Measurements from ENCODE around the gene FAM181A.

FAM181A gene

DNA sequence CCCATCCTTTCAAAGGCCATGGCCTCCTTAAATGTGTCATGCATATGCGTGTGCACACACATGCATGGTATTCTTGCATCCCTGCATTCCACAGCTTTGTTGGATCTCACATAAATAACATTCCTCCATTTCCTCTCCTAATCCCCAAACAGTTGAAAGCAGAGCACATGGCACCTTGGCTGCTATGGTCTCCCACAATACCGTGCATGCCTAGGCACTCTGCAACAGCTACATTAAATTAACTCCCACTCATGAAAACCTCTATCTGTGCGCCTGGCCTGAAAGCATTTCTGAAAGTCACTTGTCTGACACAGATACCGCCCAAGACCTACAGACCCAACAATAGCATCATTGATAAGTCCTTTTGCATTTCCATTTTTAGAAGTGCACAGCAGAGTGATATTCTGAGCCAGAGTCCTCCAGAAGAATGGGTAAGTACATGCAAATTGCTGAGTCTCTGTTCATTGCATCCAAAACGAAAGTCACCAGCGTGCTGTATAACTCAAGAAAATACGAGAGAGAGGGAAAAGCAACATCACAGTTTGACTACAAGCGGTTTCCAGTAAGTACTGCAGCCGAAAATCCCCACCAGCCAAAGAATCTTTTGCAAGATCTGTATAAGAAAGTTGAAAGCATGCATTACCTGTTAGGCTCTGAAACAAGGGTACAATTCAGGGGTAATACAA, 48.8 kb downstream of the FAM181A start:
- no peak for DNase-seq (ENCODE audit: low read depth in 1 of 2, low spot score in 1 of 2)
- Histone ChIP-seq H3K27ac (replicated peaks) (no peak overlapping the region), H3K4me3 (replicated peaks; ENCODE audit: insufficient read depth, low read length) (no peak overlapping the region), H3K27me3 (ENCODE audit: insufficient read depth, poor library complexity, severe bottlenecking) (no peaks in the 10 kb centered on the region)
- TF ChIP-seq, protein P1, sequence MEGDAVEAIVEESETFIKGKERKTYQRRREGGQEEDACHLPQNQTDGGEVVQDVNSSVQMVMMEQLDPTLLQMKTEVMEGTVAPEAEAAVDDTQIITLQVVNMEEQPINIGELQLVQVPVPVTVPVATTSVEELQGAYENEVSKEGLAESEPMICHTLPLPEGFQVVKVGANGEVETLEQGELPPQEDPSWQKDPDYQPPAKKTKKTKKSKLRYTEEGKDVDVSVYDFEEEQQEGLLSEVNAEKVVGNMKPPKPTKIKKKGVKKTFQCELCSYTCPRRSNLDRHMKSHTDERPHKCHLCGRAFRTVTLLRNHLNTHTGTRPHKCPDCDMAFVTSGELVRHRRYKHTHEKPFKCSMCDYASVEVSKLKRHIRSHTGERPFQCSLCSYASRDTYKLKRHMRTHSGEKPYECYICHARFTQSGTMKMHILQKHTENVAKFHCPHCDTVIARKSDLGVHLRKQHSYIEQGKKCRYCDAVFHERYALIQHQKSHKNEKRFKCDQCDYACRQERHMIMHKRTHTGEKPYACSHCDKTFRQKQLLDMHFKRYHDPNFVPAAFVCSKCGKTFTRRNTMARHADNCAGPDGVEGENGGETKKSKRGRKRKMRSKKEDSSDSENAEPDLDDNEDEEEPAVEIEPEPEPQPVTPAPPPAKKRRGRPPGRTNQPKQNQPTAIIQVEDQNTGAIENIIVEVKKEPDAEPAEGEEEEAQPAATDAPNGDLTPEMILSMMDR (IDR thresholded peaks at IDR 0.05; ENCODE audit: insufficient read depth, low read length), result no peak
- TF ChIP-seq REST (IDR thresholded peaks at IDR 0.05; ENCODE audit: insufficient replicate concordance, low read depth) (no peak), SPI1 (IDR thresholded peaks at IDR 0.05; ENCODE audit: borderline replicate concordance, low read depth) (no peak)

DNA sequence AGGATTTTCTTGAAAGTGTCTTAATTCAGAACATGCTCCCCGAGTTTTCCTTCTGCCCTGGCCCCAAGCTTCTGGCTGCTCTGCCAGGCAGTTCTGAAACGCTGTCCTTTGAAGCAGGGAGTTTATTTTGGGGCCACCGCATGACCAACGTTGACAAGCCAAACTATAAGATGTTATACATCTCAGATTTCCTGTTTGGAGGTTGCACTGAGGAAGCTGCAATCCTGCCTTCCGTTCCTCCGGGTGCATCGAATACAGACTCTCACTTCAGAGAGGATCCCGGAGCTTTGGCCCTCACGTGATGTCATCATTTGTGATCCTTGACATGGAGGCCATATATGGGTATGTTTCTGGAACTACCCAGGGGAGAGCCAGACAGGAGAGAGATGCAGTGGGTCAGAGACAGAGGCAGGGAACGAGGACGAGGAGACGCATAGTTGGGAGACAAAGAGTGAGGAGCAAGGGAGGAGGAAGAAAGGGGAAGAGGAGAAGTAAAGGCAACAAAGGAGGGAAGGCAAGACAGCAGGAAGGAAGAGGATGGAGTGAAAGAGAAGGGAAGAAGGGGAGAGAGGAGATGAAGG, 49.4 kb downstream of the FAM181A start, which contains the start of gene ASB2:
ASB2 (minus strand) TSS at position 94 of the 581 bp plus-strand sequence. CDS start 12,031 bp downstream, outside the sequence.
- no peak for DNase-seq (ENCODE audit: low read depth in 1 of 2, low spot score in 1 of 2)
- TF ChIP-seq REST (IDR thresholded peaks at IDR 0.05; ENCODE audit: insufficient replicate concordance, low read depth), result no peak
- TF ChIP-seq, protein P1 (IDR thresholded peaks at IDR 0.05; ENCODE audit: insufficient read depth, low read length), result no peak
- no peak for TF ChIP-seq SPI1 (IDR thresholded peaks at IDR 0.05; ENCODE audit: borderline replicate concordance, low read depth)
- no peak for TF ChIP-seq GABPA (IDR thresholded peaks at IDR 0.05; ENCODE audit: low read depth)
- no peak for TF ChIP-seq POLR2AphosphoS5 (IDR thresholded peaks at IDR 0.05; ENCODE audit: low read depth)
- H3K27ac ChIP-seq (replicated peaks), result no peak within 1 kb of the TSS
- no peaks in the 10 kb centered on the region for H3K27me3 ChIP-seq (ENCODE audit: insufficient read depth, poor library complexity, severe bottlenecking)
- H3K4me3 ChIP-seq (replicated peaks; ENCODE audit: insufficient read depth, low read length), result no peak within 1 kb of the TSS

- Histone ChIP-seq H3K4me3 (replicated peaks; ENCODE audit: insufficient read depth, low read length) (no peak overlapping the region), H3K27ac (replicated peaks) (no peak overlapping the region), H3K27me3 (ENCODE audit: insufficient read depth, poor library complexity, severe bottlenecking) (no peaks in the 10 kb centered on the region)
- TF ChIP-seq GABPA (IDR thresholded peaks at IDR 0.05; ENCODE audit: low read depth) (no peak), SPI1 (IDR thresholded peaks at IDR 0.05; ENCODE audit: borderline replicate concordance, low read depth) (no peak), REST (IDR thresholded peaks at IDR 0.05; ENCODE audit: insufficient replicate concordance, low read depth) (no peak), POLR2AphosphoS5 (IDR thresholded peaks at IDR 0.05; ENCODE audit: low read depth) (no peak)
- TF ChIP-seq, protein P1 (IDR thresholded peaks at IDR 0.05; ENCODE audit: insufficient read depth, low read length), result no peak
- no peak for DNase-seq (ENCODE audit: low read depth in 1 of 2, low spot score in 1 of 2)
These were observed 50.0 kb downstream of the FAM181A start for GRCh38 chr14:93977171-93977570.
